Endodermal cell (in vitro differentiated cells): ENCODE measurements around the gene GTF2A2. TPM values are rescaled to one million over a fixed set of nuclear protein-coding genes. Genes with fewer than 3 reads are reported as not detected.

Experiments
- DNase-seq: peaks from one replicate; pipeline ENCODE4 v3.0.0-alpha.2; 2017
- H3K27ac ChIP-seq: 2 replicates; pipeline ENCODE4 v1.5.1; 2013; ENCODE audit warnings: mild to moderate bottlenecking, low read depth, low read length, moderate library complexity
- H3K27me3 ChIP-seq: 2 replicates; pipeline ENCODE4 v1.6.1; 2013; ENCODE audit warnings: mild to moderate bottlenecking, low read length, moderate library complexity; ENCODE audit not compliant: insufficient read depth, control insufficient read depth, poor library complexity, severe bottlenecking
- H3K36me3 ChIP-seq: 2 replicates; pipeline ENCODE4 v1.7.0; 2013; ENCODE audit warnings: mild to moderate bottlenecking, low read length, moderate library complexity; ENCODE audit not compliant: control insufficient read depth, insufficient read depth
- H3K4me1 ChIP-seq: one replicate; pipeline ENCODE4 v1.7.0; 2013; ENCODE audit warnings: low read length; ENCODE audit not compliant: control insufficient read depth, insufficient read depth
- H3K4me3 ChIP-seq: 2 replicates; pipeline ENCODE4 v1.5.1; 2013; ENCODE audit warnings: mild to moderate bottlenecking, low read length, moderate library complexity
- H3K9ac ChIP-seq: 2 replicates; pipeline ENCODE4 v1.6.1; 2013; ENCODE audit warnings: mild to moderate bottlenecking, low read length, moderate library complexity; ENCODE audit not compliant: poor library complexity, severe bottlenecking; ENCODE audit errors: extremely low read depth
- H3K9me3 ChIP-seq: 2 replicates; pipeline ENCODE4 v1.6.1; 2013; ENCODE audit warnings: mild to moderate bottlenecking, low read length, moderate library complexity; ENCODE audit not compliant: control insufficient read depth
- H3K27ac Mint-ChIP-seq: 2 replicates; pipeline ENCODE4 v1.8.0; 2020; ENCODE audit warnings: mixed read lengths
- H3K27me3 Mint-ChIP-seq: 2 replicates; pipeline ENCODE4 v1.8.0; 2021; ENCODE audit warnings: mild to moderate bottlenecking, mixed read lengths; ENCODE audit not compliant: insufficient read depth
- H3K36me3 Mint-ChIP-seq: 2 replicates; pipeline ENCODE4 v1.8.0; 2020; ENCODE audit warnings: low read depth, mixed read lengths
- H3K4me1 Mint-ChIP-seq: 2 replicates; pipeline ENCODE4 v1.8.0; 2020; ENCODE audit warnings: mixed read lengths
- H3K4me3 Mint-ChIP-seq: 2 replicates; pipeline ENCODE4 v1.8.0; 2020; ENCODE audit warnings: mild to moderate bottlenecking, moderate library complexity, mixed read lengths
- H3K9me3 Mint-ChIP-seq: 2 replicates; pipeline ENCODE4 v1.8.0; 2020; ENCODE audit warnings: mild to moderate bottlenecking, mixed read lengths
- WGBS, 2 experiments: methylation state at CpG; one replicate each; pipeline versions ENCODE4 v1.1.5 to v1.1.7; 2013; ENCODE audit warnings: missing lambda C conversion rate in 2 of 2, mixed read lengths in 1 of 2; ENCODE audit not compliant: insufficient coverage in 1 of 2, insufficient read length in 1 of 2; 5-methylcytosine and 5-hydroxymethylcytosine counted together
- total RNA-seq, 2 donors: library from RNA; stranded (reverse); fragmentation: NEBNext Ultra II Directional in 1 of 2; extraction: Animal tissue kit (Norgen Biotek cat#: 25700) in 1 of 2; gene quantifications; 2 replicates in 1 of 2; 3 replicates in 1 of 2; pipeline ENCODE4 v1.2.1, GENCODE V29; 2021
- TF ChIP-seq, protein P1 (sequence below): fragments of 200-600 bp; sonication (generic); conservative IDR thresholded peaks from 2 replicates; pipeline ENCODE4 v1.5.0; 2021; ENCODE audit warnings: antibody characterized with exemption, mild to moderate bottlenecking

Gene GTF2A2
- total RNA-seq, 2 donors from 2014 or later: 168 to 246 TPM

- no peak overlapping the region for H3K9ac ChIP-seq
- H3K9me3 ChIP-seq: peaks cover 13% of the 10 kb centered on the region
- peaks cover 26% of the 10 kb centered on the region for H3K9me3 Mint-ChIP-seq
- H3K4me1 Mint-ChIP-seq: peaks cover 6% of the 10 kb centered on the region
- H3K4me1 ChIP-seq: no peaks in the 10 kb centered on the region
- H3K4me3 ChIP-seq: no peak overlapping the region
- TF ChIP-seq, protein P1, sequence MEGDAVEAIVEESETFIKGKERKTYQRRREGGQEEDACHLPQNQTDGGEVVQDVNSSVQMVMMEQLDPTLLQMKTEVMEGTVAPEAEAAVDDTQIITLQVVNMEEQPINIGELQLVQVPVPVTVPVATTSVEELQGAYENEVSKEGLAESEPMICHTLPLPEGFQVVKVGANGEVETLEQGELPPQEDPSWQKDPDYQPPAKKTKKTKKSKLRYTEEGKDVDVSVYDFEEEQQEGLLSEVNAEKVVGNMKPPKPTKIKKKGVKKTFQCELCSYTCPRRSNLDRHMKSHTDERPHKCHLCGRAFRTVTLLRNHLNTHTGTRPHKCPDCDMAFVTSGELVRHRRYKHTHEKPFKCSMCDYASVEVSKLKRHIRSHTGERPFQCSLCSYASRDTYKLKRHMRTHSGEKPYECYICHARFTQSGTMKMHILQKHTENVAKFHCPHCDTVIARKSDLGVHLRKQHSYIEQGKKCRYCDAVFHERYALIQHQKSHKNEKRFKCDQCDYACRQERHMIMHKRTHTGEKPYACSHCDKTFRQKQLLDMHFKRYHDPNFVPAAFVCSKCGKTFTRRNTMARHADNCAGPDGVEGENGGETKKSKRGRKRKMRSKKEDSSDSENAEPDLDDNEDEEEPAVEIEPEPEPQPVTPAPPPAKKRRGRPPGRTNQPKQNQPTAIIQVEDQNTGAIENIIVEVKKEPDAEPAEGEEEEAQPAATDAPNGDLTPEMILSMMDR: no peak
- 85 to 88% methylated on average over 5 to 7 of the region's 7 CpGs for WGBS, 2 experiments
- no peak overlapping the region for H3K4me3 Mint-ChIP-seq
- no peak overlapping the region for H3K27ac Mint-ChIP-seq
- peaks cover 2% of the 10 kb centered on the region for H3K36me3 Mint-ChIP-seq
- H3K27ac ChIP-seq: no peak overlapping the region
- H3K36me3 ChIP-seq: no peaks in the 10 kb centered on the region
- peaks cover 5% of the 10 kb centered on the region for H3K27me3 Mint-ChIP-seq
- H3K27me3 ChIP-seq: no peaks in the 10 kb centered on the region
- no peak for DNase-seq
Measured at GRCh38 chr15:59609730-59610712, 47.3 kb downstream of the GTF2A2 start.

- WGBS, 2 experiments: 54 to 100% methylated on average over 2 to 5 of the region's 5 CpGs
- Mint-ChIP-seq H3K36me3 (peaks cover 6% of the 10 kb centered on the region), H3K27ac (no peak overlapping the region), H3K4me3 (no peak overlapping the region), H3K4me1 (no peaks in the 10 kb centered on the region), H3K27me3 (no peaks in the 10 kb centered on the region), H3K9me3 (peaks cover 54% of the 10 kb centered on the region)
- TF ChIP-seq, protein P1: no peak
- Histone ChIP-seq H3K9me3 (peaks cover 46% of the 10 kb centered on the region), H3K9ac (no peak overlapping the region), H3K27ac (no peak overlapping the region), H3K4me1 (no peaks in the 10 kb centered on the region), H3K36me3 (no peaks in the 10 kb centered on the region), H3K27me3 (no peaks in the 10 kb centered on the region), H3K4me3 (no peak overlapping the region)
- no peak for DNase-seq
Measured at GRCh38 chr15:59605994-59606393, 51.3 kb downstream of the GTF2A2 start.

GRCh38 chr15:59598461-59598860 is 58.9 kb downstream of the GTF2A2 start:
- H3K36me3 Mint-ChIP-seq: peaks cover 6% of the 10 kb centered on the region
- no peaks in the 10 kb centered on the region for H3K27me3 Mint-ChIP-seq
- H3K4me1 ChIP-seq: no peaks in the 10 kb centered on the region
- no peaks in the 10 kb centered on the region for H3K27me3 ChIP-seq
- no peak overlapping the region for H3K9ac ChIP-seq
- H3K4me3 ChIP-seq: no peak overlapping the region
- H3K27ac ChIP-seq: no peak overlapping the region
- no peak overlapping the region for H3K4me3 Mint-ChIP-seq
- 93 to 100% methylated on average over 1 to 2 of the region's 2 CpGs for WGBS, 2 experiments
- H3K27ac Mint-ChIP-seq: no peak overlapping the region
- H3K36me3 ChIP-seq: no peaks in the 10 kb centered on the region
- no peaks in the 10 kb centered on the region for H3K4me1 Mint-ChIP-seq
- peaks cover 24% of the 10 kb centered on the region for H3K9me3 ChIP-seq
- TF ChIP-seq, protein P1: no peak
- peaks cover 24% of the 10 kb centered on the region for H3K9me3 Mint-ChIP-seq
- no peak for DNase-seq
